NCI-H748 (cell line): ENCODE results near the gene LIFR.

ENCODE experiments used
- DNase-seq: peaks from one replicate; lab custom pipeline; 2025; ENCODE audit not compliant: unreplicated experiment; lab: John Stamatoyannopoulos, UW

The LIFR gene

GRCh38 chr5:38466424-38467189, 89.8 kb downstream of the LIFR start:
- no peak for DNase-seq

GRCh38 chr5:38465702-38466423, 90.6 kb downstream of the LIFR start:
- no peak for DNase-seq

GRCh38 chr5:38465061-38465460, 91.4 kb downstream of the LIFR start:
- DNase-seq: peak; percentile 56

- DNase-seq: no peak
Observed at GRCh38 chr5:38463634-38464521, 92.6 kb downstream of the LIFR start.

- DNase-seq: no peak
Observed at GRCh38 chr5:38462976-38463633, 93.3 kb downstream of the LIFR start.

- no peak for DNase-seq
Observed at GRCh38 chr5:38458174-38458573, 98.3 kb downstream of the LIFR start.

- peak; percentile 92 for DNase-seq
Observed at GRCh38 chr5:38456657-38457399, 99.6 kb downstream of the LIFR start.

- DNase-seq: no peak
Observed at GRCh38 chr5:38455796-38456330, 100.6 kb downstream of the LIFR start.

- no peak for DNase-seq
Observed at GRCh38 chr5:38453921-38454320, 102.5 kb downstream of the LIFR start.

- DNase-seq: no peak
Observed at GRCh38 chr5:38453506-38453905, 102.9 kb downstream of the LIFR start.

- no peak for DNase-seq
Observed at GRCh38 chr5:38452201-38452600, 104.2 kb downstream of the LIFR start.

- DNase-seq: no peak
Observed at GRCh38 chr5:38451074-38451725, 105.2 kb downstream of the LIFR start.

GRCh38 chr5:38450627-38451026, 105.8 kb downstream of the LIFR start:
- no peak for DNase-seq

- DNase-seq: no peak
Observed at GRCh38 chr5:38448568-38449350, 107.7 kb downstream of the LIFR start.

GRCh38 chr5:38447786-38448185, 108.7 kb downstream of the LIFR start:
- no peak for DNase-seq

GRCh38 chr5:38447056-38447455, 109.4 kb downstream of the LIFR start:
- no peak for DNase-seq

GRCh38 chr5:38446029-38446522, 110.4 kb downstream of the LIFR start:
- DNase-seq: no peak

GRCh38 chr5:38445374-38446028, 110.9 kb downstream of the LIFR start:
- no peak for DNase-seq
